K562 (cell line): ENCODE measurements around the gene ARPC1A. TPM values are rescaled to one million over a fixed set of nuclear protein-coding genes. Genes with fewer than 3 reads are reported as not detected.
A peak's percentile ranks its signal among the peaks of the same experiment; 100 is the strongest.

Experiments
- BDP1 ChIP-seq: IDR thresholded peaks from 3 replicates; pipeline ENCODE4 v1.6.1; 2011; ENCODE audit not compliant: insufficient read length, insufficient read depth
- CLOCK ChIP-seq: fragments of 250-450 bp; sonication (Bioruptor Pico); IDR thresholded peaks from 2 replicates; pipeline ENCODE4 v1.4.0; 2020; ENCODE audit warnings: mild to moderate bottlenecking, moderate library complexity, borderline replicate concordance
- DMBX1 ChIP-seq: fragments of 250-450 bp; sonication (Bioruptor Pico); IDR thresholded peaks from 2 replicates; pipeline ENCODE4 v1.8.0; 2022; ENCODE audit warnings: inconsistent platforms, mild to moderate bottlenecking, moderate library complexity, borderline replicate concordance
- HOMEZ ChIP-seq: fragments of 250-450 bp; sonication (Bioruptor Pico); IDR thresholded peaks from 2 replicates; pipeline ENCODE4 v1.4.0; 2020; ENCODE audit warnings: mild to moderate bottlenecking, moderate library complexity
- RAD51 ChIP-seq: fragments of 450-650 bp; IDR thresholded peaks from 2 replicates; pipeline ENCODE4 v1.7.1; 2016; ENCODE audit warnings: low read depth, mild to moderate bottlenecking, borderline replicate concordance
- SIN3A ChIP-seq, 2 experiments: fragments of 150-350 bp in 1 of 2; IDR thresholded peaks; 2 replicates each; pipeline ENCODE4 v1.6.1; 2011 to 2016; ENCODE audit warnings: borderline replicate concordance in 2 of 2, low read depth in 2 of 2, low read length in 2 of 2, mild to moderate bottlenecking in 2 of 2, moderate library complexity in 2 of 2; ENCODE audit not compliant: control insufficient read depth in 1 of 2
- SMARCE1 ChIP-seq: fragments of 450-650 bp; IDR thresholded peaks from 2 replicates; pipeline ENCODE4 v1.7.1; 2016; ENCODE audit warnings: mild to moderate bottlenecking
- SREBF2 ChIP-seq: sonication (generic); formaldehyde crosslinking; IDR thresholded peaks from 2 replicates; pipeline ENCODE4 v1.4.0; 2020; ENCODE audit warnings: mild to moderate bottlenecking, missing genetic modification reagents
- TARDBP ChIP-seq: fragments of 450-650 bp; IDR thresholded peaks from 2 replicates; pipeline ENCODE4 v1.6.1; 2016
- TFAP4 ChIP-seq: sonication (generic); formaldehyde crosslinking; IDR thresholded peaks from 2 replicates; pipeline ENCODE4 v1.8.0; 2022; ENCODE audit warnings: missing genetic modification reagents, mild to moderate bottlenecking, moderate library complexity, borderline replicate concordance
- THRA ChIP-seq: fragments of 450-650 bp; IDR thresholded peaks from 2 replicates; pipeline ENCODE4 v1.6.1; 2017; ENCODE audit warnings: mild to moderate bottlenecking, moderate library complexity
- YBX1 ChIP-seq: fragments of 450-650 bp; IDR thresholded peaks from 2 replicates; pipeline ENCODE4 v1.7.1; 2016; ENCODE audit warnings: mild to moderate bottlenecking
- ZC3H11A ChIP-seq: IDR thresholded peaks from 2 replicates; pipeline ENCODE4 v1.6.1; 2012; ENCODE audit warnings: low read depth, low read length, improper control_type of control experiment
- ZNF57 ChIP-seq: fragments of 450-650 bp; formaldehyde crosslinking; IDR thresholded peaks from 2 replicates; pipeline ENCODE4 v1.4.0; 2020; ENCODE audit warnings: mild to moderate bottlenecking, moderate library complexity
- ZNF644 ChIP-seq: fragments of 200-800 bp; sonication (Bioruptor generic); IDR thresholded peaks from 2 replicates; pipeline ENCODE4 v1.6.1; 2016; ENCODE audit warnings: low read depth, missing genetic modification characterization, missing compliant biosample characterization
- polyA plus RNA-seq, 8 experiments: library from polyadenylated mRNA; depleted of rRNA in 4 of 8; stranded (reverse) in 5 of 8; unstranded in 3 of 8; fragments of >200 nt; fragmentation: Nextera tagmentation in 2 of 8; fragmentation: Illumina TruSeq in 1 of 8; extraction: Ambion mirVana in 2 of 8; extraction: Trizol in 1 of 8; gene quantifications; 2 replicates each; pipeline versions ENCODE4 v1.2.1 to v1.2.3, GENCODE V29; 2011 to 2014; ENCODE audit warnings: inconsistent platforms in 1 of 8, missing spikeins in 1 of 8
- total RNA-seq, 7 experiments: library from RNA; depleted of rRNA in 6 of 7; stranded (reverse); fragments of >200 nt in 6 of 7; fragmentation: Illumina TruSeq in 2 of 7; extraction: Trizol in 2 of 7; gene quantifications; 2 replicates each; pipeline versions ENCODE4 v1.2.1 to v1.2.3, GENCODE V29; 2011 to 2021; ENCODE audit warnings: low replicate concordance in 1 of 7

ARPC1A gene
- total and polyA plus RNA-seq, 9 of the 15 experiments (the other 6 are each of a cell fraction or from before 2014, with no cell fraction given) = 39.5 to 151 (median 86.1) TPM

- TF ChIP-seq ZNF644 (tag) (no peak), THRA (no peak), ZC3H11A (no peak), SMARCE1 (peak; percentile 72; the same call in 1 of the 2 replicates), HOMEZ (no peak), TFAP4 (CRISPR knock-in tag) (peak; percentile 66; the same call in 1 of the 2 replicates), YBX1 (no peak), CLOCK (CRISPR knock-in tag) (no peak), DMBX1 (CRISPR knock-in tag) (no peak), SREBF2 (CRISPR knock-in tag) (no peak), ZNF57 (no peak), RAD51 (no peak), BDP1 (no peak), TARDBP (0 out of 2 replicates have a peak, but pooled peaks have one; percentile 15), SIN3A (IDR thresholded peaks at IDR 0.05; ENCODE audit: borderline replicate concordance in 2 of 2, control insufficient read depth in 1 of 2, low read depth in 2 of 2, low read length in 2 of 2) (0 out of 4 replicates have a peak, but pooled peaks of 1 of the 2 experiments have one; percentile 30)
Observed at GRCh38 chr7:99380032-99380822, 54.5 kb downstream of the ARPC1A start (continued).
